Mononuclear cell (primary cell): ENCODE data around the gene ANKRD31. TPM values are rescaled to one million over a fixed set of nuclear protein-coding genes. Genes with fewer than 3 reads are reported as not detected.
"Not testable (repeated sequence)": the region's sequence is repeated elsewhere in the genome, so short reads cannot be mapped to it uniquely, and the experiment has no call there.

Experiments used
- H3K27me3 ChIP-seq: 2 replicates; pipeline ENCODE4 v1.6.0; 2011; ENCODE audit warnings: low read length, control low read depth; ENCODE audit not compliant: insufficient read depth
- H3K4me1 ChIP-seq: 2 replicates; pipeline ENCODE4 v1.5.1; 2011; ENCODE audit warnings: mild to moderate bottlenecking, low read length, control low read depth; ENCODE audit not compliant: insufficient read depth
- H3K4me3 ChIP-seq: 2 replicates; pipeline ENCODE4 v1.5.1; 2011; ENCODE audit warnings: mild to moderate bottlenecking, low read length, moderate library complexity
- H3K9me3 ChIP-seq: 2 replicates; pipeline ENCODE4 v1.5.1; 2011; ENCODE audit warnings: low read depth, mild to moderate bottlenecking, control low read depth, low read length
- total RNA-seq: library from RNA; depleted of rRNA; stranded (reverse); fragments of >200 nt; gene quantifications from one replicate; pipeline ENCODE4 v1.2.3, GENCODE V29; 2012

Gene ANKRD31
- total RNA-seq, 1 donor: 0.63 TPM

DNA sequence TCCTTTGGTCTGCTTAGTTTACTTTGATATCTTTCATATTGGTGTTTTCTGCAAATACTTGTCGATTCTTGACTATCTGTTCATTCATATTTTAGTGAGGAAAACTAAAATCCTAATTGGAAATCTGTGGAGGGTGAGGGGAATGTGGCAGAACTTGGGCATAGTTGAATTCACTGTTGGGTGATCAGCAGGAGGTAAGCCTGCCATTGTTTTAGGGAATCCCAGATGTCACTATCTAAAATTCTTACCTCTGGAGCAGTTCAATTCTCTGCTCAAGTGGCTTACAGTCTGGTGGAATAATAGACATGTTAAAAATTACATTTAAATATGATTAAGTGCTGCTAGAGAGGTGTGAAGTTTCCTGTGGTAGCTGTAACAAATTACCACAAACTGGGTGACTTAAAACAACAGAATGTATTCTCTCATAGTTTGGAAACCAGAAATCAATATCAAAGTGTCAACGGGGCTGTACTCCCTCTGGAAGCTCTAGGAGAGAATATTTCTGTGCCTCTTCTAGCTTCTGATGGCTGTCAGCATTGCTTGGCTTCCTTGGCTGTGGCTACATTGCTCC lies 94.0 kb downstream of the ANKRD31 start:
- no peaks in the 10 kb centered on the region for H3K27me3 ChIP-seq
- H3K4me3 ChIP-seq: no peak overlapping the region
- H3K9me3 ChIP-seq: no peaks in the 10 kb centered on the region
- H3K4me1 ChIP-seq: no peaks in the 10 kb centered on the region

DNA sequence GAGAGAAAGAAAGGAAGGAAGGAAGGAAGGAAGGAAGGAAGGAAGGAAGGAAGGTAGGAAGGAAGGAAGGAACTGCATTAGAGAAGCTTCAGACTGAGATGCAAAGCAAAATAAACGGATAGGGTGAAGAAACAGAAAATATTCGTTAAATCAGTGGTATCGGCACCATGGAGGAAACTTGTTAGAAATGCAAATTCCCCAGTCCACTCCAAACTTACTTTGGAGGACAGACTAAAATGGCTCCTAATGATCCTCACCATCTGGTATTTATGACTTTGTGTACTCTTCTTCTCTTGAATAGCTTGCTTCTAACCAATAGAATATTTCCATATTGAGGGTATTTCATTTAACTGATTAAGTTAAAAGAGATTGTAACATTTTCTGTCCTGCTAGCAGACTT lies 96.4 kb downstream of the ANKRD31 start:
- Histone ChIP-seq H3K27me3 (no peaks in the 10 kb centered on the region), H3K4me1 (no peaks in the 10 kb centered on the region), H3K9me3 (no peaks in the 10 kb centered on the region), H3K4me3 (no peak overlapping the region)

DNA sequence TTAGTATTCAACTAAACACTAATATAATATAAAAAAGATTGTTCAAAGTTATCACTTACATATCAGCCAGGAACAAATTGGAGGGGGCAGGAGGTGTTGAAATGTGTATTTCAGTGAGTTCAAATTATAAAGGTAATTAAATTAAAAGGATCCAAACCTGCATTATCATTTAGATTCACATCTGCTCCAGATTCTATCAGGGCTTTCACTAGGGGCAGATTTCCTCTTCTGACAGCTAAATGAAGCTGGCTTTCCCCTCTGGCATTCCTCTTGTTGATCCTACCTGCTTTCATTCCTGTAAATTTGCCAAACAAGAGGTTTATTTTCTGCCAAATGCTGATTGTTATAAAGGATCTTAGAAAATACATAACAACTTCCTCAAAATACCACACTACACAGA lies 98.0 kb downstream of the ANKRD31 start:
- no peak overlapping the region for H3K4me3 ChIP-seq
- no peaks in the 10 kb centered on the region for H3K27me3 ChIP-seq
- H3K9me3 ChIP-seq: no peaks in the 10 kb centered on the region
- no peaks in the 10 kb centered on the region for H3K4me1 ChIP-seq

DNA sequence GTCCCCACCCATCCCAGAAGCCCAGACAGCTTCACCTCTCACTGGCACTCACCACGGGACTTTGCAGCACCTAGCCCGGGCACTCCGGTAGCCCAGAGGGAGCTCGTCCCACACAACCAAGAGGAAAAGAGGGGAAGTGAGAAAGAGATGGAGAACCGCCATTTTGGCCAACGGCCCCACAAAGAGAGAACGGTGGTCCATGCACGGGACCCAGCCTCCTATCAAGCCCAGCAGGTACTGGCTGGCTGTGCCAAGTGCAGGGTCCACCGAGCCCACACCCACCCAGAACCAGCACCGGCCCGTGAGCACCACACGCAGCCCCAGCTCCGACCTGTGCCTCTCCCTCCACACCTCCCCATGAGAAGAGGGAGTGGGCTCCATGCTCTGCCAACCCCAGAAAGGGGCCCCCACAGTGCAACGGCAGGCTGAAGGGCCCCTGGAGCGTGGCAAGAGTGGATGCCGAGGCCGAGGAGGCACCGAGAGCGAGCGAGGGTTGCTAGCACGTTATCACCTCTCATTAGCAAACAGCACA lies 105.8 kb downstream of the ANKRD31 start:
- no peaks in the 10 kb centered on the region for H3K9me3 ChIP-seq
- H3K4me3 ChIP-seq: no peak overlapping the region
- no peaks in the 10 kb centered on the region for H3K4me1 ChIP-seq
- no peaks in the 10 kb centered on the region for H3K27me3 ChIP-seq

DNA sequence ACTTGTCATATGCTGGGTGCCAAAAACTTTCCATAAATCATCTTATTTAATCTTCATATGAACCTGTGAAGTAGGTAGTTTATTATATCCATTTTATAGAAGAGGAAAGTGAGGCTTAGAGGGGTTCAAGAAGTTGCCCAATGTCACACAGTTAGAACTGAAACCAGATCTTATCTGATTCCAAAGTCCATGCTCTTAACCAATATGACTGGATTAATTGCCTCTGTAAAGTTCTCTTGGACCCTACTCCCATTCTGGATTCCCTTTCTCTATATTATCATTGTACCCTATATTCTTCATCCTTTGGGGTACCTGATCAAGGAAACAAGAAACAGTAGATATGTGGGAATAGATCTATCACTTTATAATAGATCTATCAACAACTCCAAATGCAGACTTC lies 119.8 kb downstream of the ANKRD31 start:
- Histone ChIP-seq H3K4me3 (no peak overlapping the region), H3K9me3 (no peaks in the 10 kb centered on the region), H3K4me1 (no peaks in the 10 kb centered on the region), H3K27me3 (no peaks in the 10 kb centered on the region)

DNA sequence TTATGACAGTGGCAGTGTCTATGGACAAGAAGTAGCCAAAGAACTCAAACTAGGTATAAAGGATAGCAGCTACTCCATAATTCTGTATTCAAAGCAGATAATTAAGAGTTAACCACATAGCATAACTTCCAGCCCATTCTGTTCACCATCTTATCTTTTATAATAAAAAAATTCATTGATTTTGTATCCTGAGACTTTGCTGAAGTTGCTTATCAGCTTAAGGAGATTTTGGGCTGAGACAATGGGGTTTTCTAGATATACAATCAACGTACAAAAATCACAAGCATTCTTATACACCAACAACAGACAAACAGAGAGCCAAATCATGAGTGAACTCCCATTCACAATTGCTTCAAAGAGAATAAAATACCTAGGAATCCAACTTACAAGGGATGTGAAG lies 122.4 kb downstream of the ANKRD31 start:
- not testable (repeated sequence) for H3K4me1 ChIP-seq, H3K27me3 ChIP-seq, H3K9me3 ChIP-seq, H3K4me3 ChIP-seq

DNA sequence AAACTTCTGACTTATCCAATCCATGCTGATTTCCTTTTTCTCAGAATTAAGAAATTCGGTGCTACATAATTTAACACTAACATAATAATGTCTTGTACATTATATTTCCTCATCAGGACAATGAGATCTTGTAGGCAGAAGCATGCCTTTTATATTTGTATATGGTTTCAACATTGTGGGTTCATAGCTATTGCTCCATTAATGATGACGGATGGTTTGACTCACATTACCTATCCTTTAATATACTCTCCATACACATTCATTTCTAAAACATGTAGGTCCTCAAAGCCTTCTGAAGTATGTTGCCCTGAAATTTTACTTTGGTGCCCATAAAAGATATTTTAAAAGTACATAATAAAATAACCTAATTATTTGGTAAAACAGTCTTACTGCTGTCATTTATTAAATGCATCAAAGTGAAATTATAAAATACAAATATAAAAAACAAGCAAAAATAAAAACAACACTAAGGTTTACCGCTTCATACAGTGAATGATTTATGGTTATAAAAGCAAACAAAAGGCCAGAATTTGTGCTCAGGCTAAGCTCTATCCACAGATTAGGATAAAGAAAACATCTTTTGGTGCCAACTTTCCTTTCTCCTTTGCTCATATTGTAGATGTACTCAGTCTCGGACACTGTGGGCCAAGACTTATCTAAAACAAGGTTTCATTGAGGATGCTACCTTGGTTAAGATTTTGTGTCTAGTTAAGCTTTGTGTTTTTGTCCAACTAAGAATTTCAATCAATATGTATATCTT lies 123.1 kb downstream of the ANKRD31 start:
- no peaks in the 10 kb centered on the region for H3K27me3 ChIP-seq
- no peak overlapping the region for H3K4me3 ChIP-seq
- no peaks in the 10 kb centered on the region for H3K4me1 ChIP-seq
- H3K9me3 ChIP-seq: no peaks in the 10 kb centered on the region

DNA sequence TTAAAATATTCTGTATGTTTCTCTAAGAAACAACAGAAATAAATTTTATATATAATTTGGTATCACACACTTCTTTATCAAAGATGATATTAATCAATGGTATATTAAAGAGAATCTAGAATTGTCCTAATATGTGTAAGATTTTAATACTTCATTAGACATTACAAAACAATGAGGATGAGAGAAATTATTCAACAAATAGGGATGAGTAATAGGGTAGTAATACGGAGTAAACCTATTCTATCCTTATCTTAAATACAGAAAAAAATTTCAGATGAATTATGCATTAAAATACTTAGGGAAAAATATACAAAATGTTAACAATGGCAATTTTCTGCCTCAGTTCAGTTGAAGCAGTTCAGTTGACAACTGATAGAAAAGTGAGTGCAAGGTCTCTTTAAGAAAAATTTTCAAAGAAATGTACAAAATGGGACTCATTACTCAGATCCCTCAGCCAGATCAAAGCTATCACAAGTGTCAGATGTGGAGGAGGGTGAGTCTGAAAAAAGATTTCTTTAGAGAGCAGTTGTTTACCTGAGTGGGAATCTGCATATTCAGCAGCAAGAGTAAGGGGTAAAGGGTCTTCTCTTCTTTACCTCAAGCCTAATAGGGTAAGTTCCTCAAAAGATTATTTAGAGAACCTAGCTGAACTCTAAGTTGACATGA lies 127.6 kb downstream of the ANKRD31 start:
- no peaks in the 10 kb centered on the region for H3K9me3 ChIP-seq
- H3K4me1 ChIP-seq: no peaks in the 10 kb centered on the region
- no peak overlapping the region for H3K4me3 ChIP-seq
- H3K27me3 ChIP-seq: no peaks in the 10 kb centered on the region

DNA sequence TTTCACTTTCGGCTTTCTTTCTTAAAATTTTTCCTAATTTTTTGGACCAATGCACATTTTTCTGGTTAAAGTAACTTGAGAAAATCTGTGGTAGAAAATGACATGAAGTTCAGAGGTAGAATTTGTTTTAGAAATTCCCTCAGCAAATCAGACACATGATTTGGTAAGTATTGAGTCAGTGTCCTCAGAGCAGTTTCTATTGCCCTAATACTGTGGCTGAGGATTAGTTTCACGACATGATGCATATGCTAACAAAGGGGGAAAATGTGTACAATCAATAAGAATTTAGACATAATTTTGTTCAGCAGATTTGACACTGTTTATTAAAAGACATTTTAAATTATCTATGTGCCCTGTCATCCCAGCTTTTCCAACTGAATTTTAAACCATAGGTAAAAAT lies 128.2 kb downstream of the ANKRD31 start:
- no peaks in the 10 kb centered on the region for H3K4me1 ChIP-seq
- no peak overlapping the region for H3K4me3 ChIP-seq
- H3K9me3 ChIP-seq: no peaks in the 10 kb centered on the region
- H3K27me3 ChIP-seq: no peaks in the 10 kb centered on the region

DNA sequence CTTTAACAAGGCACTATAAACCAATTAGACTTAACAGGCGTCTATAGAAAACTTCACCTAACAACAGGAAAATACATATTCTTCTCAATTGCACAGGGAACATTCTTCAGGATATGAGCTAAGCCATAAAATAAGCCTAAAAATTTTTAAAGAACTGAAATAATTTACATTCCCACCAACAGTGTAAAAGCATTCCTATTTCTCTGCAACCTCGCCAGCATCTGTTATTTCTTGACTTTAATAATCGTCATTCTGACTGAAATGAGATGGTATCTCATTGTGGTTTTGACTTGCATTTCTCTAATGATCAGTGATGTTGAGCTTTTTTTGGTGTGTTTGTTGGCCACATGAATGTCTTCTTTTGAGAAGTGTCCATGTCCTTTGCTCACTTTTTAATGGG lies 140.7 kb downstream of the ANKRD31 start:
- not testable (repeated sequence) for H3K4me3 ChIP-seq, H3K4me1 ChIP-seq, H3K9me3 ChIP-seq, H3K27me3 ChIP-seq

DNA sequence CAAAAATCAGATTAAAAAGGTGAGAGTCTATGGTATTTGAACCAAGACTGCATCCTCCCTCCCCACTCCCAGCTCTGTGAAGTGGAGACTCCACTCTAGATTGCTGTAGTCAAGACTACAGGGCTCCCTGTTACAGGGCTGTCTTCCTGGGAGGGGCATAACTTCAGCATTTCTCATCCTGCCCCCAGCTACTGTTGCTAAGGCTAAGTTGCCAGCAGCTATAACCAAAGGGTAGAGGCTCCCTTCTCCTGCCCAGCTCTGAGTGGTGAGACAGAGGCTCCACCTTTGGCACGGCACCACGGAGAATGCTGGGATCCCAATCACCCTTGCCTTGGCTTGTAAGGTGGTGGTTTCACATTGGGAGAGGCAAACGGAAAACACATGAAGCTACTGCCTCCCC lies 145.1 kb downstream of the ANKRD31 start:
- H3K4me1 ChIP-seq: peaks cover 4% of the 10 kb centered on the region
- no peaks in the 10 kb centered on the region for H3K9me3 ChIP-seq
- no peaks in the 10 kb centered on the region for H3K27me3 ChIP-seq
- H3K4me3 ChIP-seq: no peak overlapping the region

DNA sequence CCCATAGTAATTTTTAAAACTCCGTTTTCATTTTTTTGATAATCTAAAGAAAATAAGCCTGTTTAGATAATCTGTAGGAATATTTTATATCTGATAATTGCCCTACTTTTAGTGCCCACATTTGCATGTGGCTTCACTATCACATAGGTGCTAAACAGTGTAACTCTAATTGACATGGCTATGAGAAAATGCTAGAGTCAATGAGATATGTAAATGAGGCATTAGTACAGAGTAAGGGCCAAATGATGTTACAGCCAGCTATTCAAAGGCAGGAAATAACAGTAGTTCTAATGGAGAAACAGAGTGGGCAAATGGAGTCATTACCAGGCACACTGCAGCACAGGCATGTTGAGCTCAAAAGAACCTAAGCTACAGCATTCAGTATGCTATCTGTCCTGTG lies 147.0 kb downstream of the ANKRD31 start:
- Histone ChIP-seq H3K4me1 (no peaks in the 10 kb centered on the region), H3K9me3 (no peaks in the 10 kb centered on the region), H3K4me3 (no peak overlapping the region), H3K27me3 (no peaks in the 10 kb centered on the region)

DNA sequence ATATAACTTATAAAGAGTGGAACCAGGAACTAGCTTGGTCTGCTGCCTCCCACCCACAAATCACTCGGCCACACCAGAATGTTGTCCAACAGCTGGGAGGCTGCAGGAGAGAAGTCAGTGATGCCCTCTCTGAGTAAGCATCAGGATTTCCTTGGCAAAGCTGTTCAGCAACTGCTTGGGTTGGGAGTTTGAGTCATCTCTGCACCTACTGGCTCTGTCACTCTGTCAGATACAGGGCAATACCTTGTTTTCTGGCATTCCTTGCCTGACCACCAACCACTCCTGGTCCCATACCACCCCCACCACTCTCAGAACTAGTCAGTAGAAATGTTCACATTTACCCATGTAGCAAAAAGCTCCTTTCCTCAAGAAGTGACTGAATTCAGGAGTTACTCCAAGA lies 147.5 kb downstream of the ANKRD31 start:
- H3K9me3 ChIP-seq: no peaks in the 10 kb centered on the region
- no peaks in the 10 kb centered on the region for H3K4me1 ChIP-seq
- H3K4me3 ChIP-seq: no peak overlapping the region
- no peaks in the 10 kb centered on the region for H3K27me3 ChIP-seq

DNA sequence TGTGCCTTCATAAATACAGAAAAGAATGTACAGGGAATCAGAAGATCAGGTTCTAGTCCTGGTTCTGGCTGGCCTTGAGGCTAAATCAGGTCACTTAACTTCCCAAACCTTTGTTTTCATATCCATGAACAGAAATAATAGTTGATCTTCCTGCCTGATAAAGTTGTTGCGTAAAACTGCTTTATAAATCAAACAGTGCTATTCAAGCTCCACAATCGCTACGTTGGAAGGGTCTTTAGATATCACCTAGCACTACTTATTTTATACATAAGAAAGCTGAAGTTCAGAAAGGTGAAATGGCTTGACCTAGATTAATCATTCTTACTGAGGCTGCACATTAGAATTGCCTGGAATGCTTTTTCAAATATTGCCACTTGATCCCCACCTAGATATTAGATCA lies 148.0 kb downstream of the ANKRD31 start:
- no peak overlapping the region for H3K4me3 ChIP-seq
- no peaks in the 10 kb centered on the region for H3K9me3 ChIP-seq
- H3K4me1 ChIP-seq: no peaks in the 10 kb centered on the region
- H3K27me3 ChIP-seq: no peaks in the 10 kb centered on the region

DNA sequence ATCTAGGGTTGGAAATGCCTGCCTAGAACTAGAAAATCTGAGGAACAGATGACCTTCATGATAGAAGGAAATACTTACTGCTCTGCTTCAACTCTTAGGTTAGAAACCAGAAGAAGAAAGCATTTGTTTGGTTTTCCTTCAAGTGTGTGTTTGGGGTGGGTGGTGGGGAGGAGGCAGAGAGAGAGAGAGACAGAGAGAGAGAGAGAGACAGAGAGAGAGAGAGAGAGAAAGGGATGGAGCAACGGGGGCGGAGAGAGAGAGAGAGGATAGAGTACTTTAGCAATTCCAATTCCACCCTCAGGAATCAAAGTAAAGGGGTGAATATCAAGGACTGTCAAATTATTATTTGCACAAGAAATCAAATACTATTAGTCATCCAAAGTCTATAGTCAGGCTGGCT lies 155.2 kb downstream of the ANKRD31 start:
- Histone ChIP-seq H3K9me3 (no peaks in the 10 kb centered on the region), H3K4me3 (no peak overlapping the region), H3K4me1 (no peaks in the 10 kb centered on the region), H3K27me3 (no peaks in the 10 kb centered on the region)

DNA sequence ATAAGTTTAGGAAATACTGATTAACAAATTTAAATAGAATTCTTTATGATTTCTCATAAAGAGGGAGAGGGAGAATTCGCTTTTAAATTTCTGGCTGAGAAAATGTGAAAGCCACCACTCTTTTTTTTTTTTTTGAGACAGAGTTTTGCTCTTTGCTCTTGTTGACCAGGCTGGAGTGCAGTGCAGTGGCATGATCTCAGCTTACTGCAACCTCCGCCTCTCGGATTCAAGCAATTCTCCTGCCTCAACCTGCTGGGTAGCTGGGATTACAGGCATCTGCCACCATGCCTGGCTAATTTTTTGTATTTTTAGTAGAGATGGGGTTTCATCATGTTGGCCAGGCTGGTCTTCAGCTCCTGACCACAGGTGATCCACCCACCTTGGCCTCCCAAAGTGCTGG lies 157.3 kb downstream of the ANKRD31 start:
- not testable (repeated sequence) for H3K9me3 ChIP-seq, H3K4me3 ChIP-seq

More for the DNA sequence above, 157.3 kb downstream of the ANKRD31 start:
- H3K4me1 ChIP-seq, H3K27me3 ChIP-seq: not testable (repeated sequence)
